Nucleus accumbens (tissue), 56 donors: ENCODE measurements around the gene CCDC171.
"Not testable (repeated sequence)": the region's sequence is repeated elsewhere in the genome, so short reads cannot be mapped to it uniquely, and the experiment has no call there.

Experiments
- DNase-seq, 56 donors: peaks; one replicate each; lab custom pipeline; 2025; lab: John Stamatoyannopoulos, UW

CCDC171 gene

GRCh38 chr9:15741015-15741414 is 188.2 kb downstream of the CCDC171 start:
- no peak for DNase-seq

GRCh38 chr9:15743512-15743911 is 190.7 kb downstream of the CCDC171 start:
- no peak for DNase-seq

GRCh38 chr9:15744196-15744595 is 191.4 kb downstream of the CCDC171 start:
- no peak for DNase-seq

GRCh38 chr9:15746905-15747304 is 194.1 kb downstream of the CCDC171 start:
- DNase-seq = peak in 1 of 56 donors; percentile 6

GRCh38 chr9:15755660-15756059 is 202.8 kb downstream of the CCDC171 start:
- no peak for DNase-seq

GRCh38 chr9:15761551-15761950 is 208.7 kb downstream of the CCDC171 start:
- no peak for DNase-seq

- DNase-seq = no peak
Observed at GRCh38 chr9:15763371-15763770, 210.5 kb downstream of the CCDC171 start.

GRCh38 chr9:15764131-15764530 is 211.3 kb downstream of the CCDC171 start:
- DNase-seq = no peak

- DNase-seq = no peak
Observed at GRCh38 chr9:15769547-15769946, 216.7 kb downstream of the CCDC171 start.

GRCh38 chr9:15778861-15779260 is 226.0 kb downstream of the CCDC171 start:
- DNase-seq = no peak

- DNase-seq = no peak
Observed at GRCh38 chr9:15782106-15782505, 229.3 kb downstream of the CCDC171 start.

- DNase-seq = no peak
Observed at GRCh38 chr9:15785584-15785983, 232.7 kb downstream of the CCDC171 start.

GRCh38 chr9:15786616-15787015 is 233.8 kb downstream of the CCDC171 start:
- no peak for DNase-seq

- DNase-seq = not testable (repeated sequence)
Observed at GRCh38 chr9:15810219-15810899, 257.5 kb downstream of the CCDC171 start.

GRCh38 chr9:15813076-15813475 is 260.2 kb downstream of the CCDC171 start:
- no peak for DNase-seq

- DNase-seq = no peak
Observed at GRCh38 chr9:15824310-15824709, 271.5 kb downstream of the CCDC171 start.

GRCh38 chr9:15831384-15831783 is 278.5 kb downstream of the CCDC171 start:
- no peak for DNase-seq

GRCh38 chr9:15834541-15834940 is 281.7 kb downstream of the CCDC171 start:
- DNase-seq = no peak

GRCh38 chr9:15837079-15837679 is 284.3 kb downstream of the CCDC171 start:
- peak in 5 of 56 donors; percentile 0 to 3 (median 0) for DNase-seq

- no peak for DNase-seq
Observed at GRCh38 chr9:15842051-15842450, 289.2 kb downstream of the CCDC171 start.

GRCh38 chr9:15843316-15843715 is 290.5 kb downstream of the CCDC171 start:
- DNase-seq = no peak

- DNase-seq = no peak
Observed at GRCh38 chr9:15843931-15844330, 291.1 kb downstream of the CCDC171 start.
